Endothelial cell of umbilical vein (primary cell): ENCODE results near the gene CYTH1. TPM values are rescaled to one million over a fixed set of nuclear protein-coding genes. Genes with fewer than 3 reads are reported as not detected.

Source experiments
- BruUV-seq: library from RNA; stranded (reverse); fragments of 400-500 nt; replicated peaks from 2 replicates; lab custom pipeline; 2021; lab: Mats Ljungman, UMichigan
- CTCF ChIA-PET: fragments of 300-600, 350-600 bp; sonication (Branson Sonifier 250); formaldehyde crosslinking; loops from one replicate; lab custom pipeline; 2021; ENCODE audit warnings: antibody characterized with exemption, inconsistent platforms; lab: Charles Lee
- POLR2A ChIA-PET: fragments of 300-600, 350-600 bp; sonication (Branson Sonifier 250); formaldehyde crosslinking; loops from one replicate; lab custom pipeline; 2021; ENCODE audit warnings: antibody characterized with exemption, inconsistent platforms; lab: Charles Lee
- DNase-seq: peaks from one replicate; pipeline ENCODE4 v3.0.0-alpha.2; 2011; ENCODE audit warnings: low read depth, low spot score
- FAIRE-seq: peaks from 2 replicates; lab custom pipeline; 2011; peaks lifted over from hg19 to GRCh38; lab: Jason Lieb, UNC
- H2AFZ ChIP-seq: 2 replicates; pipeline ENCODE4 v1.6.0; 2012; ENCODE audit warnings: low read depth, low read length, control low read depth, inconsistent platforms
- H3K27ac ChIP-seq: 2 replicates; pipeline ENCODE4 v1.5.1; 2011; ENCODE audit warnings: low read depth, mild to moderate bottlenecking, control low read depth, low read length, moderate library complexity; ENCODE audit not compliant: insufficient read depth
- H3K27me3 ChIP-seq, 2 experiments: 2 replicates each; pipeline versions ENCODE4 v1.6.0 to v1.6.1; 2011; ENCODE audit warnings: low read length in 2 of 2, mixed read lengths in 1 of 2; ENCODE audit not compliant: control insufficient read depth in 2 of 2, insufficient read depth in 2 of 2
- H3K36me3 ChIP-seq, 2 experiments: 2 replicates in 1 of 2; 3 replicates in 1 of 2; pipeline ENCODE4 v1.5.1; 2011; ENCODE audit warnings: low read length in 2 of 2, mild to moderate bottlenecking in 1 of 2, moderate library complexity in 1 of 2; ENCODE audit not compliant: control insufficient read depth in 2 of 2, insufficient read depth in 2 of 2; ENCODE audit errors: extremely low read depth in 1 of 2
- H3K4me1 ChIP-seq: 3 replicates; pipeline ENCODE4 v1.5.1; 2011; ENCODE audit warnings: mild to moderate bottlenecking, low read length; ENCODE audit not compliant: control insufficient read depth, insufficient read depth; ENCODE audit errors: extremely low read depth
- H3K4me2 ChIP-seq: 2 replicates; pipeline ENCODE4 v1.6.1; 2011; ENCODE audit warnings: low read length, control low read depth, mixed read lengths; ENCODE audit not compliant: insufficient read depth
- H3K4me3 ChIP-seq, 3 experiments: fragments of 200-600 bp in 1 of 3; sonication (generic), shearing (Covaris generic) in 1 of 3; replicated peaks in 1 of 3; 2 replicates each; pipeline ENCODE4 v1.5.1; 2011 to 2016; ENCODE audit warnings: control low read depth in 3 of 3, low read length in 3 of 3, mild to moderate bottlenecking in 2 of 3, inconsistent platforms in 1 of 3, low read depth in 1 of 3, moderate library complexity in 1 of 3; ENCODE audit not compliant: insufficient read depth in 1 of 3
- H3K79me2 ChIP-seq: 2 replicates; pipeline ENCODE4 v1.6.0; 2012; ENCODE audit warnings: low read length, inconsistent platforms; ENCODE audit not compliant: control insufficient read depth, insufficient read depth
- H3K9ac ChIP-seq: replicated peaks from 2 replicates; pipeline ENCODE3; 2011; ENCODE audit warnings: low read length, control low read depth; ENCODE audit not compliant: insufficient read depth; ENCODE audit errors: extremely low read depth
- H3K9me1 ChIP-seq: replicated peaks from 3 replicates; pipeline ENCODE4 v1.6.0; 2011; ENCODE audit warnings: mild to moderate bottlenecking, low read length; ENCODE audit not compliant: control insufficient read depth, insufficient read depth; ENCODE audit errors: extremely low read depth
- H3K9me3 ChIP-seq: replicated peaks from 2 replicates; pipeline ENCODE4 v1.5.1; 2012; ENCODE audit warnings: low read length, inconsistent platforms; ENCODE audit not compliant: control insufficient read depth, insufficient read depth
- H4K20me1 ChIP-seq: replicated peaks from 2 replicates; pipeline ENCODE3; 2011; ENCODE audit warnings: mild to moderate bottlenecking, low read length; ENCODE audit not compliant: control insufficient read depth, insufficient read depth; ENCODE audit errors: extremely low read depth
- EZH2 ChIP-seq: IDR thresholded peaks from 2 replicates; pipeline ENCODE4 v1.6.1; 2012; ENCODE audit warnings: borderline replicate concordance, low read depth, mild to moderate bottlenecking, moderate library complexity, low read length, inconsistent platforms; ENCODE audit not compliant: severe bottlenecking
- FOS ChIP-seq: IDR thresholded peaks from 2 replicates; pipeline ENCODE4 v1.6.1; 2011; ENCODE audit warnings: mild to moderate bottlenecking, low read length, moderate library complexity, borderline replicate concordance; ENCODE audit not compliant: insufficient read depth
- GATA2 ChIP-seq: IDR thresholded peaks from 2 replicates; pipeline ENCODE4 v1.7.0; 2011; ENCODE audit warnings: low read depth, mild to moderate bottlenecking, moderate library complexity, mixed read lengths, low read length; ENCODE audit not compliant: insufficient read length, insufficient read depth
- JUN ChIP-seq: IDR thresholded peaks from 2 replicates; pipeline ENCODE4 v1.6.1; 2011; ENCODE audit warnings: borderline replicate concordance, low read depth; ENCODE audit not compliant: insufficient read length, insufficient read depth
- MAX ChIP-seq: IDR thresholded peaks from 2 replicates; pipeline ENCODE4 v1.6.1; 2011; ENCODE audit not compliant: insufficient read depth, insufficient read length
- MYC ChIP-seq: IDR thresholded peaks from one replicate; pipeline ENCODE4 v1.6.1; 2011; ENCODE audit warnings: mild to moderate bottlenecking, low read depth, low read length
- POLR2A ChIP-seq: IDR thresholded peaks from 2 replicates; pipeline ENCODE4 v1.6.1; 2012; ENCODE audit warnings: low read depth, mild to moderate bottlenecking, control low read depth, low read length
- POLR2AphosphoS5 ChIP-seq: IDR thresholded peaks from 2 replicates; pipeline ENCODE4 v1.6.1; 2012; ENCODE audit warnings: low read depth, mild to moderate bottlenecking, control low read depth, low read length, moderate library complexity; ENCODE audit not compliant: insufficient read depth
- dilution Hi-C: fragments of 300-500 bp; cut with MboI; formaldehyde crosslinking; loops from one replicate; pipeline ENCODE4 v1.15.0; 2019; ENCODE audit warnings: low sequenced_read_pairs; ENCODE audit not compliant: extremely low pct_ligation_motif_present
- intact Hi-C: fragments of 100-400 bp; cut with micrococcal nuclease; formaldehyde crosslinking; loops from one replicate; pipeline ENCODE4 v1.10.0; 2022
- polyA plus RNA-seq, 4 experiments: library from polyadenylated mRNA; depleted of rRNA in 3 of 4; stranded (reverse) in 3 of 4; unstranded in 1 of 4; fragments of >200 nt; gene quantifications; 2 replicates each; pipeline versions ENCODE4 v1.2.1 to v1.2.3, GENCODE V29; 2011 to 2012; ENCODE audit warnings: missing spikeins in 1 of 4
- total RNA-seq: library from RNA; stranded (reverse); gene quantifications from 2 replicates; pipeline ENCODE4 v1.2.3, GENCODE V29; 2021
- TF ChIP-seq, protein P1 (sequence below), 2 donors: IDR thresholded peaks; 1 replicate in 1 of 2; 2 replicates in 1 of 2; pipeline ENCODE4 v1.5.1; 2011; ENCODE audit warnings: low read length in 2 of 2, mild to moderate bottlenecking in 2 of 2, moderate library complexity in 2 of 2, control low read depth in 1 of 2, inconsistent platforms in 1 of 2, low read depth in 1 of 2; ENCODE audit not compliant: insufficient read depth in 1 of 2; ENCODE audit errors: extremely low read depth in 1 of 2

Gene CYTH1
- total and polyA plus RNA-seq, 2 donors (not counting 3 experiments of a cell fraction or from before 2014, with no cell fraction given): 35.9 to 49.9 TPM

GRCh38 chr17:78774956-78775571 is 7.0 kb downstream of the CYTH1 start:
- peaks cover 10% of the 10 kb centered on the region for H3K4me1 ChIP-seq
- H3K36me3 ChIP-seq: no peaks in the 10 kb centered on the region
- dilution Hi-C loops (no loop called here), intact Hi-C loops (no loop called here)
- no peak overlapping the region for H3K27ac ChIP-seq
- no peaks in the 10 kb centered on the region for H3K27me3 ChIP-seq
- no peak for FAIRE-seq
- no peak overlapping the region for H3K4me3 ChIP-seq
- H4K20me1 ChIP-seq: no peaks in the 10 kb centered on the region
- no peaks in the 10 kb centered on the region for H3K9me1 ChIP-seq
- POLR2A ChIA-PET: no interaction called here
- BruUV-seq: no TSS peak
- no peak overlapping the region for H2AFZ ChIP-seq
- CTCF ChIA-PET: no interaction called here
- no peaks in the 10 kb centered on the region for H3K9me3 ChIP-seq
- H3K4me2 ChIP-seq: no peak overlapping the region
- no peak for DNase-seq
- peaks cover 15% of the 10 kb centered on the region for H3K79me2 ChIP-seq
- no peak for TF ChIP-seq GATA2
- TF ChIP-seq EZH2: no peak
- no peak for TF ChIP-seq POLR2A
- TF ChIP-seq, protein P1, sequence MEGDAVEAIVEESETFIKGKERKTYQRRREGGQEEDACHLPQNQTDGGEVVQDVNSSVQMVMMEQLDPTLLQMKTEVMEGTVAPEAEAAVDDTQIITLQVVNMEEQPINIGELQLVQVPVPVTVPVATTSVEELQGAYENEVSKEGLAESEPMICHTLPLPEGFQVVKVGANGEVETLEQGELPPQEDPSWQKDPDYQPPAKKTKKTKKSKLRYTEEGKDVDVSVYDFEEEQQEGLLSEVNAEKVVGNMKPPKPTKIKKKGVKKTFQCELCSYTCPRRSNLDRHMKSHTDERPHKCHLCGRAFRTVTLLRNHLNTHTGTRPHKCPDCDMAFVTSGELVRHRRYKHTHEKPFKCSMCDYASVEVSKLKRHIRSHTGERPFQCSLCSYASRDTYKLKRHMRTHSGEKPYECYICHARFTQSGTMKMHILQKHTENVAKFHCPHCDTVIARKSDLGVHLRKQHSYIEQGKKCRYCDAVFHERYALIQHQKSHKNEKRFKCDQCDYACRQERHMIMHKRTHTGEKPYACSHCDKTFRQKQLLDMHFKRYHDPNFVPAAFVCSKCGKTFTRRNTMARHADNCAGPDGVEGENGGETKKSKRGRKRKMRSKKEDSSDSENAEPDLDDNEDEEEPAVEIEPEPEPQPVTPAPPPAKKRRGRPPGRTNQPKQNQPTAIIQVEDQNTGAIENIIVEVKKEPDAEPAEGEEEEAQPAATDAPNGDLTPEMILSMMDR (IDR thresholded peaks at IDR 0.05; ENCODE audit: extremely low read depth in 1 of 2, insufficient read depth in 1 of 2, low read depth in 1 of 2, low read length in 2 of 2): no peak
- no peak for TF ChIP-seq JUN
- TF ChIP-seq MAX: no peak
- TF ChIP-seq POLR2AphosphoS5: no peak
- no peak for TF ChIP-seq FOS
- TF ChIP-seq MYC: no peak
- H3K9ac ChIP-seq: no peak overlapping the region
